Measurements from ENCODE around the gene SPATC1L. TPM values are rescaled to one million over a fixed set of nuclear protein-coding genes. Genes with fewer than 3 reads are reported as not detected.

The SPATC1L gene
- total and polyA plus RNA-seq, 2 donors (not counting 1 experiment from before 2014, with no cell fraction given): 11.4 to 15.4 TPM

DNA sequence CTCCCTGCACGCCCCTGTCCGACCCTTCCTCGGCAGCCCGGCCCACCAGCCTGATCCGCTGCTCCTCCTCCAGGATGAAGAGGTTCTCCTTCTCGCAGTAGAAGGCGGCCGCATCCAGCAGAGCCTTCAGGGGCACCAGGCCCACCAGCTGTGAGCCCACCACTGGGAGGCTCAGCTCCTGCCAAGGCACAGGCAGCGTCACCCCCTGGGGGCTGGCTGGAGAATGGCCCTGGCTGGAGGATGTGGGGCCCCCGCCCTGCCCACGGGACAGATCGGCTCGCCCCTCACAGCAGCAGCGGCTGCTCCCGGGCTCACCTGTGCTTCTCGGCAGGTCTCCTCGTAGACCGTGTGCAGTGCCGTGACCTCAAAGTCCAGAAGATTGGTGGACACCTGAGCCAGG is 34.2 kb downstream of the SPATC1L start:
- no peak for TF ChIP-seq EZH2 (IDR thresholded peaks at IDR 0.05; ENCODE audit: borderline replicate concordance, insufficient read depth, low read depth, low read length, poor library complexity, severe bottlenecking)
- TF ChIP-seq, protein P1, sequence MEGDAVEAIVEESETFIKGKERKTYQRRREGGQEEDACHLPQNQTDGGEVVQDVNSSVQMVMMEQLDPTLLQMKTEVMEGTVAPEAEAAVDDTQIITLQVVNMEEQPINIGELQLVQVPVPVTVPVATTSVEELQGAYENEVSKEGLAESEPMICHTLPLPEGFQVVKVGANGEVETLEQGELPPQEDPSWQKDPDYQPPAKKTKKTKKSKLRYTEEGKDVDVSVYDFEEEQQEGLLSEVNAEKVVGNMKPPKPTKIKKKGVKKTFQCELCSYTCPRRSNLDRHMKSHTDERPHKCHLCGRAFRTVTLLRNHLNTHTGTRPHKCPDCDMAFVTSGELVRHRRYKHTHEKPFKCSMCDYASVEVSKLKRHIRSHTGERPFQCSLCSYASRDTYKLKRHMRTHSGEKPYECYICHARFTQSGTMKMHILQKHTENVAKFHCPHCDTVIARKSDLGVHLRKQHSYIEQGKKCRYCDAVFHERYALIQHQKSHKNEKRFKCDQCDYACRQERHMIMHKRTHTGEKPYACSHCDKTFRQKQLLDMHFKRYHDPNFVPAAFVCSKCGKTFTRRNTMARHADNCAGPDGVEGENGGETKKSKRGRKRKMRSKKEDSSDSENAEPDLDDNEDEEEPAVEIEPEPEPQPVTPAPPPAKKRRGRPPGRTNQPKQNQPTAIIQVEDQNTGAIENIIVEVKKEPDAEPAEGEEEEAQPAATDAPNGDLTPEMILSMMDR (IDR thresholded peaks at IDR 0.05): no peak
- no peak for DNase-seq

DNA sequence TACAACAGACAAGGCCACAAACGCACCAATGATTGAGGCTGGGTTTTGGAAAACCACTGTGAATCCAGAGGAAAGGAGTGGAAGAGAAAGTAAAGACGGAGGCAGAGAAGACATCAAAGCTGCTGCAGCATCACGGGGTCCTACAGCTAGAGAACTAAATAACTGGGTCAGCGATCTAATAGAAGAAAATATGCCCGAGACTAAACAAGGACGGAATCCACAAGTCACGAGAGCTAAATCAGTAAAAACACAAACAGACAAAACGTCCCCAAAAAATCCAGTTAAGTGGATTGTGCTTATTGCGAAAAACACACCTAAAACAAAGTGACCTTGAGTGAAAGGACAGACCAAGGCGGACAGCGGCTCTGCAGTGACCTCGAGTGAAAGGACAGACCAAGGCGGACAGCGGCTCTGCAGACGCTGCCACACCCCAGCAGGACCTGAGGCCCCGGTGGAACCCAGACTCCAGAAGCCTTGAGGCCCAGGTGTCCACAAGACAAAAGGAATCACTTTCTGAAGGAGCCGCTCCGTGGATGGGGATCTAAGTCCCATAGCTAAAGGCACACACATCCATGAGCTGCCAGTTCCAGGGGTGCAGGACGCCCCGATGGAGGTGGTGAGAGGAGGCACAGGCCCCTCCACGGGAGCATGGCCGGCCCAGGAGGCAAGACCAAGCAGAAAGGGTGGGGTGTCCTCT is 34.9 kb downstream of the SPATC1L start:
- 93% methylated on average over 17 of the region's 22 CpGs for WGBS (ENCODE audit: insufficient coverage)
- H2AFZ ChIP-seq (ENCODE audit: insufficient read depth, low read depth, low read length, poor library complexity, severe bottlenecking): no peak overlapping the region
- no peaks in the 10 kb centered on the region for H4K20me1 ChIP-seq (ENCODE audit: control insufficient read depth, insufficient read depth, low read length, poor library complexity, severe bottlenecking)
- POLR2A ChIA-PET: no interaction called here
- CTCF ChIA-PET: no interaction called here
- DNase-seq: no peak
- H3K79me2 ChIP-seq (ENCODE audit: control insufficient read depth, insufficient read depth, low read length): no peaks in the 10 kb centered on the region
- H3K4me2 ChIP-seq (replicated peaks; ENCODE audit: low read depth, low read length, poor library complexity, severe bottlenecking): no peak overlapping the region
- peaks cover 0 to 5% of the 10 kb centered on the region in 2 donors for H3K4me1 ChIP-seq (ENCODE audit: control insufficient read depth in 2 of 2, insufficient read depth in 2 of 2, low read length in 2 of 2)
- intact Hi-C loops (cut with micrococcal nuclease): no loop called here
- no peak for ATAC-seq (ENCODE audit: low read depth)
- H3K4me3 ChIP-seq (ENCODE audit: control extremely low read depth in 1 of 5, extremely low read depth in 1 of 5, insufficient read depth in 1 of 5, low read depth in 2 of 5, low read length in 4 of 5): no peak overlapping the region
- H3K9ac ChIP-seq (ENCODE audit: low read length): no peak overlapping the region
- H3K27ac Mint-ChIP-seq: no peak overlapping the region
- H3K27me3 Mint-ChIP-seq: no peaks in the 10 kb centered on the region
- TF ChIP-seq EZH2 (IDR thresholded peaks at IDR 0.05; ENCODE audit: borderline replicate concordance, insufficient read depth, low read depth, low read length, poor library complexity, severe bottlenecking): no peak
- TF ChIP-seq, protein P1 (IDR thresholded peaks at IDR 0.05): no peak
- peaks cover 2% of the 10 kb centered on the region for H3K4me1 Mint-ChIP-seq
- H3K9me3 ChIP-seq (ENCODE audit: control extremely low read depth in 1 of 3, control insufficient read depth in 2 of 3, insufficient read depth in 1 of 3, low read length in 2 of 3): no peaks in the 10 kb centered on the region
- no peak overlapping the region for H3K4me3 Mint-ChIP-seq
- no peaks in the 10 kb centered on the region for H3K9me3 Mint-ChIP-seq (ENCODE audit: insufficient read depth)
- H3K27me3 ChIP-seq (replicated peaks in 1 of 4; ENCODE audit: control extremely low read depth in 1 of 4, control insufficient read depth in 3 of 4, insufficient read depth in 4 of 4, low read length in 3 of 4): no peaks in the 10 kb centered on the region
- no peak overlapping the region for H3K27ac ChIP-seq (ENCODE audit: low read length in 2 of 2)
- no peaks in the 10 kb centered on the region for H3K36me3 ChIP-seq (replicated peaks in 1 of 2; ENCODE audit: control extremely low read depth in 1 of 2, control insufficient read depth in 1 of 2, extremely low read depth in 1 of 2, insufficient read depth in 2 of 2, low read length in 1 of 2)

More for the DNA sequence above, 34.2 kb downstream of the SPATC1L start:
- H3K36me3 ChIP-seq (replicated peaks in 1 of 2; ENCODE audit: control extremely low read depth in 1 of 2, control insufficient read depth in 1 of 2, extremely low read depth in 1 of 2, insufficient read depth in 2 of 2, low read length in 1 of 2): no peaks in the 10 kb centered on the region
- intact Hi-C loops (cut with micrococcal nuclease): no loop called here
- H3K4me1 ChIP-seq (ENCODE audit: control insufficient read depth in 2 of 2, insufficient read depth in 2 of 2, low read length in 2 of 2): peaks cover 0 to 5% of the 10 kb centered on the region in 2 donors
- no peak overlapping the region for H3K27ac ChIP-seq (ENCODE audit: low read length in 2 of 2)
- no peaks in the 10 kb centered on the region for H3K27me3 ChIP-seq (replicated peaks in 1 of 4; ENCODE audit: control extremely low read depth in 1 of 4, control insufficient read depth in 3 of 4, insufficient read depth in 4 of 4, low read length in 3 of 4)
- 93% methylated on average over 19 of the region's 19 CpGs for WGBS (ENCODE audit: insufficient coverage)
- no peak overlapping the region for H2AFZ ChIP-seq (ENCODE audit: insufficient read depth, low read depth, low read length, poor library complexity, severe bottlenecking)
- no peaks in the 10 kb centered on the region for H3K79me2 ChIP-seq (ENCODE audit: control insufficient read depth, insufficient read depth, low read length)
- no peaks in the 10 kb centered on the region for H4K20me1 ChIP-seq (ENCODE audit: control insufficient read depth, insufficient read depth, low read length, poor library complexity, severe bottlenecking)
- H3K4me2 ChIP-seq (replicated peaks; ENCODE audit: low read depth, low read length, poor library complexity, severe bottlenecking): no peak overlapping the region
- Mint-ChIP-seq H3K27me3 (no peaks in the 10 kb centered on the region), H3K4me1 (no peaks in the 10 kb centered on the region), H3K4me3 (no peak overlapping the region), H3K9me3 (ENCODE audit: insufficient read depth) (no peaks in the 10 kb centered on the region), H3K27ac (no peak overlapping the region)
- ChIA-PET CTCF (no interaction called here), POLR2A (no interaction called here)
- no peak overlapping the region for H3K9ac ChIP-seq (ENCODE audit: low read length)
- no peaks in the 10 kb centered on the region for H3K9me3 ChIP-seq (ENCODE audit: control extremely low read depth in 1 of 3, control insufficient read depth in 2 of 3, insufficient read depth in 1 of 3, low read length in 2 of 3)
- no peak overlapping the region for H3K4me3 ChIP-seq (ENCODE audit: control extremely low read depth in 1 of 5, extremely low read depth in 1 of 5, insufficient read depth in 1 of 5, low read depth in 2 of 5, low read length in 4 of 5)
- ATAC-seq (ENCODE audit: low read depth): no peak

Measured in B cell (primary cell).